Measurements from ENCODE around the gene DBX2. TPM values are rescaled to one million over a fixed set of nuclear protein-coding genes. Genes with fewer than 3 reads are reported as not detected.

DBX2 gene
- total RNA-seq, 1 donor from 2014 or later: 0.14 TPM

GRCh38 chr12:45077251-45077650 lies 26.4 kb upstream of the DBX2 start:
- H3K9me3 ChIP-seq (replicated peaks): no peaks in the 10 kb centered on the region
- intact Hi-C loops (cut with micrococcal nuclease): no loop called here
- no peak overlapping the region for H3K4me3 ChIP-seq
- TF ChIP-seq CTCF (IDR thresholded peaks at IDR 0.05; ENCODE audit: borderline replicate concordance): no peak
- H3K4me1 ChIP-seq: no peaks in the 10 kb centered on the region
- no peak for DNase-seq
- H3K27ac ChIP-seq (replicated peaks): no peak overlapping the region
- H3K27me3 ChIP-seq (ENCODE audit: low read depth): no peaks in the 10 kb centered on the region
- no peaks in the 10 kb centered on the region for H3K36me3 ChIP-seq

DNA sequence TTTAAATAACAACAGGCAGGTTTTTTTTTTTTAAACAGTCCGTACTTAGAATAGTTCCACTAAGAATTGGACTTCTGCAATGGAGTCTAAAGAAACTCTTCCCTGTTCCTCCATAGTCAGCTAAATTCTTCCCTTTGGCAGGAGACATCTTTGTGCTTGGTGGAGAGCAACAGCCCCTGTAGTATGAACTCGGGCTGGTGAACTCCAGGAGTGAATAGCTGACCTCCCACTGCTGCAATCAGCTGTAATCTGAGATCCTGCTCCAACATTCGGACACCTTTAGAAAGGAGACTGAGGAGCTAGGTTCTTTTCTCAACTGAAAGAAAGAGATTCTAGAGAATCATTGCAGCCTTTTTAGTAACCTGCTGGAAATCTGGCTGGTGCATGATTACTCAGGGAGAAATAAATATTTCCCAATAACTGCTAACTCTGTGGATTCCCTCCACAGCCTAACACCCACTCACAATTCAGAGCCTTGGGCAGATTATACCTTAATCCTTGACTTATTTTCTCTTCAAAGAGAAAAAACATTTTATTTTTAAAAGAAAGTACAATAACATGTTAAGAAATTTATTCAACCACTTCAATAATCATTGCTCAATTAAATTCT lies 25.6 kb upstream of the DBX2 start:
- no peaks in the 10 kb centered on the region for H3K36me3 ChIP-seq
- DNase-seq: no peak
- no peak for TF ChIP-seq CTCF (IDR thresholded peaks at IDR 0.05; ENCODE audit: borderline replicate concordance)
- no peaks in the 10 kb centered on the region for H3K27me3 ChIP-seq (ENCODE audit: low read depth)
- no peaks in the 10 kb centered on the region for H3K4me1 ChIP-seq
- no peaks in the 10 kb centered on the region for H3K9me3 ChIP-seq (replicated peaks)
- H3K4me3 ChIP-seq: no peak overlapping the region
- H3K27ac ChIP-seq (replicated peaks): no peak overlapping the region
- intact Hi-C loops (cut with micrococcal nuclease): no loop called here

DNA sequence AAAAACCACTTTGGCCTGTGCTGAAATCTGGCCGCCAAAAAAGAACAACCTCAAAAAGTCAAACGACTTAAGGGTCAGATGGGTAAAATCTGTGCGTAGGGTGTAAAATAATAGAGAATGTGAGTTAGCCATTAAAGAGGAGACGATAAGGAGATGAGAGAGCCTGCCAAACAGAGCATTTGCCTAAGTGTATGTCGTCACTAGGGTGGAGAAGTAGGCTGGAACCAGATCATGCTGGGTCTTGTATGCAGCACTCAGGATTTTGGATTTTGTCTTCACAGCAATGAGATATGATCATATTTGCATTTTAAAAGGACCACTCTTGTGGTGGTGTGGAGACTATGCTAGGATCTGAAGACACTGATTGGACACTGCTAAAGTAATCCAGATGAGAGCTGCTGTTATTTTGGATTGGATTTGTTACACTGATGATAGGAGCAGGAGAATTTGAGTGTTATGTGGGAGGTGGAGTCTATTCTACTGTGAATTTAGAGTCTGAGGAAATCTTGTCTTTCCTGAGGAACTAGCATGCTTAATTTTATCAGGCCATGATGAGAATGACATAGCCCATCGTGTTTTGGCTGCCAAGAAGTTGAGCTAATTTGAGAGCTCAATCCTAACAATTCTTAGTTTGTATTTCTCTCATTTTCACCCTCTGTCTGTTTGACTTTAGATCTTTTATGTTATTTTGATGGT lies 24.8 kb upstream of the DBX2 start:
- intact Hi-C loops (cut with micrococcal nuclease): no loop called here
- Histone ChIP-seq H3K4me3 (no peak overlapping the region), H3K9me3 (replicated peaks) (no peaks in the 10 kb centered on the region), H3K27ac (replicated peaks) (no peak overlapping the region), H3K36me3 (no peaks in the 10 kb centered on the region), H3K27me3 (ENCODE audit: low read depth) (no peaks in the 10 kb centered on the region), H3K4me1 (no peaks in the 10 kb centered on the region)
- no peak for DNase-seq
- no peak for TF ChIP-seq CTCF (IDR thresholded peaks at IDR 0.05; ENCODE audit: borderline replicate concordance)

DNA sequence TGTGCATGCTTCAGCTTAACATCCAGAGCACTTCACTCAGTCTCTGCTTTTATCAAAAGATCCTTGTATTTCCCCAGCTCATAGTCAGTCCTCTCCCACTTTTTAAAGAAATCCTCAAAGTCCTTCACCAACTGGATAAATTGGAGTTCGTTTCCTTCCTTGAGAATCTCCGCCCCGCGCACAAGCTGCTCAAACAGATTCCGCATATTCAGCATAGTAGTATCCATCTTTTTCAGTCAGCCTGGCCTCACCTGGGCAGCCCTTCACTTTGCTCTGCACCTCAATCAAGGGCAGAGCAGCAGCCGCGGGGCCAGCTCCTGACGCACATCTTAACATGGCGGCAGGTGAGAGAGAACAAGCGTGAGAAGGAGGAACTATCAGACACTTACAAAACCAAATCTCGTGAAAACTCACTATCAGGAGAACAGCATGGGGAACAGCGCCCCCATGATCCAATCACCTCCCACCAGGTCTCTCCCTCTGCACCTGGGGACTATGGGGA lies 14.3 kb upstream of the DBX2 start:
- Histone ChIP-seq H3K27ac (replicated peaks) (no peak overlapping the region), H3K4me1 (no peaks in the 10 kb centered on the region), H3K36me3 (no peaks in the 10 kb centered on the region), H3K27me3 (ENCODE audit: low read depth) (no peaks in the 10 kb centered on the region), H3K4me3 (no peak overlapping the region), H3K9me3 (replicated peaks) (no peaks in the 10 kb centered on the region)
- no peak for DNase-seq
- no peak for TF ChIP-seq CTCF (IDR thresholded peaks at IDR 0.05; ENCODE audit: borderline replicate concordance)
- intact Hi-C loops (cut with micrococcal nuclease): no loop called here

DNA sequence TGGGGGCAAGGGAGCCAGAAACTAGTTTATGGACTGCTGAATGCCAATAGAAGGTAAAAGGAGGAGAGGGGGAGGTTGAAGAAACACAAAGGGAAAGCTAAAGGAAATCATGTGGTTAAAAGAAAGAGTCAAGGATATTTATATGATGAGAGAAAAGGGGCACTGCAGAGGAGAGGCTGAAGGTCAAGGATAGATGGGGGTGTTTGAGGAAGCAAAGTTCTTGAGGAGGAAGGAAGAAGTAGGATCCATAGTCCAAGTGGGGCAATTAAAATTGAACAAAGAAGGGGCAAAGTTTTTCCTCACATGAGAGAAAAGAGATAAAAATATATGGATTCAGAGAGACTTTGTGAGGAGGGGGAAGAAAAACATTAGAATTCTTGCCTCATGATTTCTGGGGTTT lies 10.1 kb upstream of the DBX2 start:
- peaks cover 5% of the 10 kb centered on the region for H3K9me3 ChIP-seq (replicated peaks)
- intact Hi-C loops (cut with micrococcal nuclease): no loop called here
- no peaks in the 10 kb centered on the region for H3K4me1 ChIP-seq
- H3K27ac ChIP-seq (replicated peaks): no peak overlapping the region
- no peak overlapping the region for H3K4me3 ChIP-seq
- no peaks in the 10 kb centered on the region for H3K36me3 ChIP-seq
- TF ChIP-seq CTCF (IDR thresholded peaks at IDR 0.05; ENCODE audit: borderline replicate concordance): no peak
- H3K27me3 ChIP-seq (ENCODE audit: low read depth): no peaks in the 10 kb centered on the region
- DNase-seq: no peak
